ENCODE data around the gene CDC6.

GRCh38 chr17:40286473-40286872 is 1.2 kb upstream of the CDC6 start:
- TF ChIP-seq, protein P1, sequence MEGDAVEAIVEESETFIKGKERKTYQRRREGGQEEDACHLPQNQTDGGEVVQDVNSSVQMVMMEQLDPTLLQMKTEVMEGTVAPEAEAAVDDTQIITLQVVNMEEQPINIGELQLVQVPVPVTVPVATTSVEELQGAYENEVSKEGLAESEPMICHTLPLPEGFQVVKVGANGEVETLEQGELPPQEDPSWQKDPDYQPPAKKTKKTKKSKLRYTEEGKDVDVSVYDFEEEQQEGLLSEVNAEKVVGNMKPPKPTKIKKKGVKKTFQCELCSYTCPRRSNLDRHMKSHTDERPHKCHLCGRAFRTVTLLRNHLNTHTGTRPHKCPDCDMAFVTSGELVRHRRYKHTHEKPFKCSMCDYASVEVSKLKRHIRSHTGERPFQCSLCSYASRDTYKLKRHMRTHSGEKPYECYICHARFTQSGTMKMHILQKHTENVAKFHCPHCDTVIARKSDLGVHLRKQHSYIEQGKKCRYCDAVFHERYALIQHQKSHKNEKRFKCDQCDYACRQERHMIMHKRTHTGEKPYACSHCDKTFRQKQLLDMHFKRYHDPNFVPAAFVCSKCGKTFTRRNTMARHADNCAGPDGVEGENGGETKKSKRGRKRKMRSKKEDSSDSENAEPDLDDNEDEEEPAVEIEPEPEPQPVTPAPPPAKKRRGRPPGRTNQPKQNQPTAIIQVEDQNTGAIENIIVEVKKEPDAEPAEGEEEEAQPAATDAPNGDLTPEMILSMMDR (IDR thresholded peaks at IDR 0.05), result no peak
- TF ChIP-seq POLR2A (IDR thresholded peaks at IDR 0.05), result no peak
